ENCODE measurements around the gene CTBS.

GRCh38 chr1:84573967-84574842 lies at the start of gene CTBS:
- TF ChIP-seq CTCF (IDR thresholded peaks at IDR 0.05) (no peak), ZFX (IDR thresholded peaks at IDR 0.05; ENCODE audit: borderline replicate concordance) (no peak)
